ENCODE measurements around the gene FMN2.

FMN2 gene

DNA sequence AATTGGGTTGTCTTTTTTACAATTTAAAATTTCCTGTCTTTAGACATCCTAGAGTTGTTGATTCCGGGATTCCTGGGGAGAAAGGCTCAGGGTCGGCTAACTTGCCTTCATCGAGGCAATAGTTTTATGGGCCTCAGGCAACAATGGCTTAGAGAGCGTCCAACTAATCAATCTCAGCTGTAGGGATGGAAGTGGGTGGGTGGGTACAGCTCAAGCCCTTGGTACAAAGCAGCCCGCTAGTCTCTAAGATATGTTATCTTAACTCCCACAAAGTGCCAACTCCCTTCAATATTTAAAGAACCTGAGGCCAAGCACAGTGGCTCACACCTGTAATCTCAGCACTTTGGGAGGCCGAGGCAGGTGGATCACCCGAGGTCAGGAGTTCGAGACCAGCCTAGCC, 6.9 kb upstream of the FMN2 start:
- Histone ChIP-seq H3K9ac (ENCODE audit: low read length) (no peak overlapping the region), H3K27me3 (ENCODE audit: low read length) (no peaks in the 10 kb centered on the region), H3K79me2 (ENCODE audit: insufficient read depth, low read length) (no peaks in the 10 kb centered on the region), H2AFZ (ENCODE audit: low read depth, low read length, severe bottlenecking) (no peak overlapping the region), H3K36me3 (ENCODE audit: low read length) (no peaks in the 10 kb centered on the region), H3K4me3 (ENCODE audit: insufficient read depth, low read length, poor library complexity, severe bottlenecking) (no peak overlapping the region), H3K4me2 (ENCODE audit: low read depth, low read length, poor library complexity, severe bottlenecking) (no peak overlapping the region), H3K9me3 (ENCODE audit: insufficient read depth, low read length) (no peaks in the 10 kb centered on the region), H3F3A (ENCODE audit: insufficient read depth) (no peaks in the 10 kb centered on the region), H4K20me1 (ENCODE audit: low read depth, low read length) (no peaks in the 10 kb centered on the region), H3K27ac (ENCODE audit: low read depth, low read length) (no peak overlapping the region), H3K9me2 (replicated peaks; ENCODE audit: insufficient read depth, low read length) (no peaks in the 10 kb centered on the region)
- TF ChIP-seq, protein P1, sequence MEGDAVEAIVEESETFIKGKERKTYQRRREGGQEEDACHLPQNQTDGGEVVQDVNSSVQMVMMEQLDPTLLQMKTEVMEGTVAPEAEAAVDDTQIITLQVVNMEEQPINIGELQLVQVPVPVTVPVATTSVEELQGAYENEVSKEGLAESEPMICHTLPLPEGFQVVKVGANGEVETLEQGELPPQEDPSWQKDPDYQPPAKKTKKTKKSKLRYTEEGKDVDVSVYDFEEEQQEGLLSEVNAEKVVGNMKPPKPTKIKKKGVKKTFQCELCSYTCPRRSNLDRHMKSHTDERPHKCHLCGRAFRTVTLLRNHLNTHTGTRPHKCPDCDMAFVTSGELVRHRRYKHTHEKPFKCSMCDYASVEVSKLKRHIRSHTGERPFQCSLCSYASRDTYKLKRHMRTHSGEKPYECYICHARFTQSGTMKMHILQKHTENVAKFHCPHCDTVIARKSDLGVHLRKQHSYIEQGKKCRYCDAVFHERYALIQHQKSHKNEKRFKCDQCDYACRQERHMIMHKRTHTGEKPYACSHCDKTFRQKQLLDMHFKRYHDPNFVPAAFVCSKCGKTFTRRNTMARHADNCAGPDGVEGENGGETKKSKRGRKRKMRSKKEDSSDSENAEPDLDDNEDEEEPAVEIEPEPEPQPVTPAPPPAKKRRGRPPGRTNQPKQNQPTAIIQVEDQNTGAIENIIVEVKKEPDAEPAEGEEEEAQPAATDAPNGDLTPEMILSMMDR (IDR thresholded peaks at IDR 0.05; ENCODE audit: insufficient read depth, low read length, poor library complexity, severe bottlenecking) = no peak
- TF ChIP-seq EZH2phosphoT487 (conservative IDR thresholded peaks at IDR 0.05; ENCODE audit: low read length) = no peak

DNA sequence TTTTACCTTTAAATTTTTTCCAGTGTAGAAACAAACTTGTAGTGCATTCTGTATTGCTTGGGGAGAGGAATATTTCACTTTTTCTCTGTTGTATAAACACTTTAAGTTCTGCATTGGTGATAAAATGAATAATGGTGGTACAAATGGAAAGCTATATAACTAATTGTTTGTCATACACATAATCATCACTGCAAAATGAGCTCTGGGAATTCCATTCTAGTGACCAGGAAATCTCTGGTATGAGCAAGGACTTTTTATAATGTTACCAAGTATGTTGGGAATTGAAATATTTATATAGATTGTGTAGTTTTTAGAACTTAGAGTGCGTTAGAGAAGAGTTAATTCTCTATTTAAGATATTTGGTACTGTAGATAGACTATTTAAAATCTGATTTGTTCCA, 5.0 kb upstream of the FMN2 start:
- TF ChIP-seq, protein P1 (IDR thresholded peaks at IDR 0.05; ENCODE audit: insufficient read depth, low read length, poor library complexity, severe bottlenecking) = no peak
- no peak for TF ChIP-seq EZH2phosphoT487 (conservative IDR thresholded peaks at IDR 0.05; ENCODE audit: low read length)
- H3K4me2 ChIP-seq (ENCODE audit: low read depth, low read length, poor library complexity, severe bottlenecking) = no peak overlapping the region
- H3K4me3 ChIP-seq (ENCODE audit: insufficient read depth, low read length, poor library complexity, severe bottlenecking) = no peak overlapping the region
- no peaks in the 10 kb centered on the region for H3K9me3 ChIP-seq (ENCODE audit: insufficient read depth, low read length)
- no peaks in the 10 kb centered on the region for H3K79me2 ChIP-seq (ENCODE audit: insufficient read depth, low read length)
- no peak overlapping the region for H3K9ac ChIP-seq (ENCODE audit: low read length)
- no peak overlapping the region for H2AFZ ChIP-seq (ENCODE audit: low read depth, low read length, severe bottlenecking)
- H3F3A ChIP-seq (ENCODE audit: insufficient read depth) = no peaks in the 10 kb centered on the region
- H4K20me1 ChIP-seq (ENCODE audit: low read depth, low read length) = no peaks in the 10 kb centered on the region
- H3K27me3 ChIP-seq (ENCODE audit: low read length) = no peaks in the 10 kb centered on the region
- no peak overlapping the region for H3K27ac ChIP-seq (ENCODE audit: low read depth, low read length)
- no peaks in the 10 kb centered on the region for H3K36me3 ChIP-seq (ENCODE audit: low read length)
- H3K9me2 ChIP-seq (replicated peaks; ENCODE audit: insufficient read depth, low read length) = no peaks in the 10 kb centered on the region

DNA sequence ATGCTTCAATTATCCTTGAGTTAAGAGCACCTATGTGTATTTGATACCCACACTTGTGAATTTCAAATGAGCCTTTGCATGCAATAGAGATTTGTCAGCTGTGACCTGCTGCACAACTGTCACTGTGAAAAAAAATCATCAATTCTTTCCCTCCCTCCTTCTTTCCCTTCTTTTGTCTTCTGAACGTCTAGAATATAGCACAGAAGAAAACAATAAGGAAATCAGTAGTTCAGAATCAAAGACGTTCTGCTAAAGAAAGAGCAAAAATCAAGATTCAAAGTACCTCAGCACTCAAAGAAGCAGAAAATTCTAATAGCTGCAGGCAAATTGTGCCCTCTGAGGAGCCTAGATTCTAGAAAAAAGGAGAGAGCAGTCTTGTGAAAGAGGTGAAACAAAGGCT, 1.7 kb upstream of the FMN2 start:
- no peak overlapping the region for H3K9ac ChIP-seq (ENCODE audit: low read length)
- no peak overlapping the region for H3K4me3 ChIP-seq (ENCODE audit: insufficient read depth, low read length, poor library complexity, severe bottlenecking)
- H3K27me3 ChIP-seq (ENCODE audit: low read length) = no peaks in the 10 kb centered on the region
- H3F3A ChIP-seq (ENCODE audit: insufficient read depth) = no peaks in the 10 kb centered on the region
- no peaks in the 10 kb centered on the region for H3K9me2 ChIP-seq (replicated peaks; ENCODE audit: insufficient read depth, low read length)
- H2AFZ ChIP-seq (ENCODE audit: low read depth, low read length, severe bottlenecking) = no peak overlapping the region
- H3K4me2 ChIP-seq (ENCODE audit: low read depth, low read length, poor library complexity, severe bottlenecking) = no peak overlapping the region
- no peaks in the 10 kb centered on the region for H3K79me2 ChIP-seq (ENCODE audit: insufficient read depth, low read length)
- no peaks in the 10 kb centered on the region for H4K20me1 ChIP-seq (ENCODE audit: low read depth, low read length)
- no peak overlapping the region for H3K27ac ChIP-seq (ENCODE audit: low read depth, low read length)
- H3K36me3 ChIP-seq (ENCODE audit: low read length) = no peaks in the 10 kb centered on the region
- TF ChIP-seq, protein P1 (IDR thresholded peaks at IDR 0.05; ENCODE audit: insufficient read depth, low read length, poor library complexity, severe bottlenecking) = no peak
- no peak for TF ChIP-seq EZH2phosphoT487 (conservative IDR thresholded peaks at IDR 0.05; ENCODE audit: low read length)
- no peaks in the 10 kb centered on the region for H3K9me3 ChIP-seq (ENCODE audit: insufficient read depth, low read length)

Measured in SU-DHL-6 (cell line).